GM19372 (cell line): ENCODE data around the gene TSPAN4.

Source experiments
- ATAC-seq: cut with Tn5 transposase; IDR thresholded peaks from one replicate; pipeline ENCODE4 v1.9.1; 2021; ENCODE audit warnings: mild to moderate bottlenecking, low read depth, moderate library complexity; ENCODE audit not compliant: unreplicated experiment

Gene TSPAN4

GRCh38 chr11:862081-862661, 19.5 kb downstream of the TSPAN4 start:
- ATAC-seq, result no peak

GRCh38 chr11:862696-863022, 20.0 kb downstream of the TSPAN4 start:
- no peak for ATAC-seq

GRCh38 chr11:863023-863909, 20.6 kb downstream of the TSPAN4 start:
- no peak for ATAC-seq

GRCh38 chr11:863910-864827, 21.5 kb downstream of the TSPAN4 start:
- ATAC-seq, result no peak

- ATAC-seq, result no peak
Measured at GRCh38 chr11:864898-865297, 22.2 kb downstream of the TSPAN4 start.

- ATAC-seq, result no peak
Measured at GRCh38 chr11:865462-866430, 23.1 kb downstream of the TSPAN4 start.

GRCh38 chr11:866481-866880, 23.8 kb downstream of the TSPAN4 start:
- ATAC-seq, result no peak

- ATAC-seq, result no peak
Measured at GRCh38 chr11:867856-868358, 25.3 kb downstream of the TSPAN4 start.

GRCh38 chr11:868394-868793, 25.7 kb downstream of the TSPAN4 start:
- ATAC-seq, result no peak

- no peak for ATAC-seq
Measured at GRCh38 chr11:868802-869201, 26.1 kb downstream of the TSPAN4 start.

GRCh38 chr11:869399-870126, 26.9 kb downstream of the TSPAN4 start:
- no peak for ATAC-seq

- ATAC-seq, result no peak
Measured at GRCh38 chr11:870127-870413, 27.4 kb downstream of the TSPAN4 start.

GRCh38 chr11:870418-870817, 27.8 kb downstream of the TSPAN4 start:
- ATAC-seq, result no peak

GRCh38 chr11:871472-871871, 28.8 kb downstream of the TSPAN4 start:
- ATAC-seq, result no peak

GRCh38 chr11:872799-873198, 30.1 kb downstream of the TSPAN4 start:
- ATAC-seq, result no peak

- ATAC-seq, result no peak
Measured at GRCh38 chr11:873706-874105, 31.1 kb downstream of the TSPAN4 start.

GRCh38 chr11:875203-875602, 32.6 kb downstream of the TSPAN4 start:
- no peak for ATAC-seq

- no peak for ATAC-seq
Measured at GRCh38 chr11:875769-876301, 33.2 kb downstream of the TSPAN4 start.

- ATAC-seq, result no peak
Measured at GRCh38 chr11:876545-876944, 33.9 kb downstream of the TSPAN4 start.
